Left forelimb (tissue), 1 donor: ENCODE measurements around the gene NRN1.

ENCODE experiments used
- DNase-seq: peaks from one replicate; pipeline ENCODE4 v3.0.0-alpha.2; 2018; ENCODE audit warnings: low spot score

Gene NRN1

DNA sequence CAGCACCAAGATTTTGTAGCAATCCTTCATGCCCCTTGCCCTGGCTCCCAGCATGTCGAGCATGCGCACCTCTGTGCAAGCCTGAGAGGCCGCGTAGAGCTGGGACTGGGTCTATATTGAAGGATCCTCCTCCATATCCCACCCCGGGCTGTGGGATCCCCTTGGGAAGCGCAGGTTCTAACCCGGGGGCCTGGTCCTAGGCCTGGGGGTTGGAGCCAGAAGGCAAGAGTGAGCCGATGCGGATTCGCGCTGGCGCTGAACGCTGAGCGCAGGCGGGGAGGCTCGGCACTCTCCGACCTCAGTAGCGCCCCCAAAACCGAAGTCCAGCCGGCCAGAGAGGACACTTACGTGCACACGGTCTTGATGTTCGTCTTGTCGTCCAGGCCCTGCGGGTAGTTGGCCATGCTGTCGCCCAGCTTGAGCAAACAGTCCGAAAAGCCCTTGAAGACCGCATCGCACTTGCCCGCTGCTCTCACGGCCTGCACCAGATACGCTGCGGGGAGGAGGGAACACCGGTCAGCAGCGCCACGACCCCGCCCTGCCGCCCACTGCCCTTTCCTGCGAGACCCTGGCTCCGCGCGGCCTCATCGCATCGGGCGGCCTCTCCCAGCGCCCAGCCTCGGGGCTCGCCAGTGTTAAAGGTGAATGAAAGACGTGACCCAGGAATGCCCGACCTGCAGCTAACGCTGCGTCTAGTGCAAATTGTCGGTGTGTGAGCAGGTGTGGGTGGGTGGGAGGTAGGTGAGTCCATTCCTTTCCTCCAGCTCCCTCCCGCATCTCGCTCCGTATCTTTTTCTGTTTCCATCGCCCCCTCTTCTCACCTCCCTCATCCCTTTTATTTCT lies 4.5 kb downstream of the NRN1 start:
- no peak for DNase-seq

DNA sequence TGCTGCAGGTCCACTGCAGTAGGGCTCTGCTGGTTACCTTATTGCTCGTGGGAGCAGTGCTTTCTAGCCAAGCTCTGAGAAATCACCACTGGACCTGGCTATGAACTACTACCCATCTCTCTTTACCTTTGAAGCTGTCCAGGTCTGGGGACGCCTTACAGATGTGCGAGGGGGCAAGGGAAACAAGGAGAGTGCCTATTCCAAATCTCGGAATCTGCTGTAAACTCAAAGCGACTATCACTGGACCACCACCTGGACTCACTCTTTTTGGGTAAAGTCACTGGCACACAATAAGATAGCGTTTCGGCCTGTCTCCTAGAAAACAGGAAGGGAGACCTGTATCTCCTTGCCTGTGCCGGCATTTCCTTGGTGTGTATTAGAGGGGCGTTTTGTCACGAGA lies 5.3 kb downstream of the NRN1 start:
- no peak for DNase-seq

DNA sequence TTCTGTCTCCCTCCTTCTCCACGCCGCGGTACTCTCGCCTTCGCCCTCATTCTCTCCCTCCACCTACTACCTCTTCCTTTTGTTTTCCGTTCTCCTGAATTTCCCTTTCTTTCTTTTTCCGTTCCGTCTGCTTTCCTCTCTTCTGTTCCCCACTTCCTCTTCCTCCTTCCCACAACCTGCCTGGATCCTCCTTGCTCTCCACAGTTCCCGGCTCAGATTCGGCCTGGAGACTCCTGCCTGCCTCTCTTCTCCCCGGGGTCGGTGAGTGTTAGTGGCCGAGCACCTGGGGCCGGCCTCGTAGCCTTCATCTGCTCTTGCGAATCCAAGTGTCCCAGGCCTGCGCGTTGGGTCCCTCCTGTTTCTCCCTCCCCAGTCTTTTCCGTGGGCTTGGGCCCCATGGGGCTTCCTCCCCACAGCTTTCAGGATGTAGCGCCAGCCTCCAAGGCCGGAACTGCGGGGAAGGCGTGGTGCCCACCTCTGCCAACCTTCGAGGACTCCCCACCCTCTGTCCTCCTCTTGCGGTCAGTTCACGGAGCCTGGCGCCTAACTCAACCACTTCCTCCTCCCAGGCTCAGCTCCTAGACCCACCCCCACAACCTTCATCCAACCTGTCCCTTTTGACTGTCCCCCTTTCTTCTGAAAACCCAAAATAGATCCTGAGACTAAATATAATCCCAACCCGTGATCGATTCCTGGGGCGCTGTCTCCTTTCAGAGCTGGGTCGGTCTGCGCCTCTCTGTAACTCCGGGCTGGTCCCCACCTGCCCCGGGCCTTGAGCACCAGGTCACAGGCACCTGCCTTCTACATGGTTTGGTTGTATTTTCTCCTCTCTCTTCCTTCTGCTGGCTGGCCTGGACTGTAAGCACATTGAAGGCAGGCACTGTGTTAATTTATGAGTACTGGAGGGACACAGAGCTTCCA lies 6.8 kb downstream of the NRN1 start:
- no peak for DNase-seq

DNA sequence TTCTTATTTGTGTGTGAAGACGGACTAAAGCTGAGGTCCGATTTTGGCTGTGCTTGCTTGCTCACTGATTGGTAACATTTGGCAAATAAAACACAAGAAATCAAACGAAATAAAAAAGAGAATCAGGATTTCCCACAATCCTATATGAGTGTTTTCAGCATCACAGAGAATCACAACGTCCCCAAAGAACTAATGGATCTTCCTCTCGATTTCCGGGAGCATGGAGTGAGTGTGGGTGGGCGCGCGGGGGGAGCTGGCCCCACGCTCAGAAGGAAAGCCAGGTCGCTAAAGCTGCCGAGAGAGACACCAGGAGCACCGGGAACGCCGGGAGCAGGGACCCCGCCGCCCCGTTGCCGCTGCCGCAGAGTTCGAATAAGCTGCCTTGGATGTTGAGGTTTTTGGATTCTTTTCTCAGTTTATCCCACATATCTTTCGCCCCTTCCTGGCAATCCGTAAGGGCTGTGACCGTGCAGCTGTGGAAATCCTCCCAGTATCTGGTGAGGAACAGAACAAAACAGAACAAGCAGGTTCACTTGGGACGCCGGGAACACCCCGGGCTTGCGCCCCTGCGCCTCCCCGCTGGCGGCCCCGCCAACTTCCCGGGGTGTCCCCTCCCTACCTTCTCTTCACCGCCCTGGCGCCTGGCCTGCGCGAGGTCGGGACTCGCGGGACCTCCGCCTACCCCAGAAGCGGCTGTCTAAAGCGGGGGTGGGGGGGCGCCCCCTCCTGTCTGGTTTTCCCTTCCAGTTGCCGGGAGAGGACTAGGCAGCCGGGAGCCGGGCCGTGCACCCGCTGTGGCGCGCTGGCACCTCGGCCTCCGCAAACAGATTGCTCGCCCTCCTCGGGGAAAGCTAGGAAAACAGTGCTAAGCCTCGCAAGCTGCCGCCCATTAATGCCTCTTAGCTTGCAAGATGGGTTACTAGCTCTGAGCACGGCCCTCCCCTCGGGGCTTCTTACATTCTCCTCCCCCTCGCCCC lies 7.7 kb downstream of the NRN1 start:
- no peak for DNase-seq

DNA sequence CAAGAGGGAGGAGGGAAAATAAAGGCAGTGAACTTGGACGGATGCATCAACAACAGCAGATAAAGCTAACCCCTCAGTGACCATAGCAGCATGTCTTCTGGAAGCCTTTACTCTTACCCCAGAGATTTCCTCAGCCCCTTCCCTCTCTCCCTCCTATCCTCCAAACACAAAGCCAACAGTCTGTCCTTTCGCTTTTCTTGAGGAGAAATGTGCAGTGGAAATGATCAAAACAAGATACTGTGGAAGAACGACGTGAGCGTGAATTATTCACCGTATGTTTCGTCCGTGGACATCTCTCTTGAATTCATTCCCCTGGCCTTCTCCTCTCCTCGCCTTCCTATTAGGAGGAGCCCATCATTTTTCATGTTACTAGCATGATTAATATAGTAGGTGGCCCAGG lies 8.5 kb downstream of the NRN1 start:
- DNase-seq: no peak

DNA sequence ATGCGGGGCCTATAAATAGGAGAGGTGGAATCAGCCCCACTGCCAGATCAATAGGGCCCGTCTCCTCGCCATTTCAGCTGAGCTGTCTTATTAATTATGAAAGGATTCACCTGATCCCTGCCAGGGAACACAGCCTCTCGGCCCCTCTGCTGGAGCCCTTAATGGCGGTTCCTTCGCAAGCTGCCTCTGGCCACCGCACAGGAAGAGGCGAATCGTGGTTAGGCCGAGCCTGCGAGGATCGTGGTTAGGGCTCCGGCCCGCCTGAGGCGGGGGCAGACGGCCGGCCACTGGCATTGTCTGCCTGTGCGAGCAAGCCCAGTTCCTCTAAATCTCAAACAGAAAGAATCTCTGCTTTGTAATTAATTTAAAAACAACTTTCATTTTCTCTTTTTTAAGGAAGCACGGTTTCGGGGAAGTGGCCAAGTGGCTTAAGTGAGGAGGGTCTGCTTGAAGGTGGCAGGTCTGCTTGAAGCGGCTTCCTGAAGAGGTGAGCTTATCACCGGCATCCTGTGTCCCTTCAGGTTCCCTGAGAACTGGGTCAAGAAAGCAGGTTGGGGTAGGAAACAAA lies 9.2 kb downstream of the NRN1 start:
- no peak for DNase-seq

DNA sequence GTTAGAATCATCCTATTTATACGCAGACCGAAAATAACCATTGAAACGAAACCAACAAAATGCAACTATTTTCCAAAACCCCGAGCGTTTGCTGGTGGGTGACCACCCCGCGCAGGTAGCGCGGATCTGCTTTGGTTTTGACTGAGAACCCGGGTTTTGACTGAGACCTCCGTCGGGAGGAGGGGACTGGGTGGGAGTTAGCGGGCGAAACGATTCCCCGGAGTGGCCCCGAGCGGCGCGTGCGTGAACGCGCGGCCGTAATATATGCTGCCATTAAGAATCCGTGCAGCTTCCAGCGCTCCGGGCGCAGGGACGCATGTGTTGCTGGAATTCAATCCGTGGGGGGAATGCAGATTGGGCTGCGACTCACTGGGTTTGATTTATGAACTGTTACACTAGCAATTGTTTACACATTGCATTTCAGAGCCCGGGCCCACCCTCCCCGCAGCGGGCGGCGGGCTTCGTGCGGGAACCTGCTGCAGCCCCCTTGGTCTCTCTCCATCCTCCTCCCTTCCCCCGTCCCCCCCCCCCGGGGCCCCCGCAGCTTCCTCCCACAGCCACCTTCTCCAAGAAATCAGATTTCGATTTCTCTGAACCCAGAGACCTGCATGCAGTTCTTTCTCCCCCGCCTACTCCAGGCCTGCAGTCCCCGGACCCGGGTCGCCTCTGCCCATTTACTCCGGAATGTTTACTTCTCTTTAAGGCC lies 9.9 kb downstream of the NRN1 start:
- DNase-seq: peak; percentile 83

DNA sequence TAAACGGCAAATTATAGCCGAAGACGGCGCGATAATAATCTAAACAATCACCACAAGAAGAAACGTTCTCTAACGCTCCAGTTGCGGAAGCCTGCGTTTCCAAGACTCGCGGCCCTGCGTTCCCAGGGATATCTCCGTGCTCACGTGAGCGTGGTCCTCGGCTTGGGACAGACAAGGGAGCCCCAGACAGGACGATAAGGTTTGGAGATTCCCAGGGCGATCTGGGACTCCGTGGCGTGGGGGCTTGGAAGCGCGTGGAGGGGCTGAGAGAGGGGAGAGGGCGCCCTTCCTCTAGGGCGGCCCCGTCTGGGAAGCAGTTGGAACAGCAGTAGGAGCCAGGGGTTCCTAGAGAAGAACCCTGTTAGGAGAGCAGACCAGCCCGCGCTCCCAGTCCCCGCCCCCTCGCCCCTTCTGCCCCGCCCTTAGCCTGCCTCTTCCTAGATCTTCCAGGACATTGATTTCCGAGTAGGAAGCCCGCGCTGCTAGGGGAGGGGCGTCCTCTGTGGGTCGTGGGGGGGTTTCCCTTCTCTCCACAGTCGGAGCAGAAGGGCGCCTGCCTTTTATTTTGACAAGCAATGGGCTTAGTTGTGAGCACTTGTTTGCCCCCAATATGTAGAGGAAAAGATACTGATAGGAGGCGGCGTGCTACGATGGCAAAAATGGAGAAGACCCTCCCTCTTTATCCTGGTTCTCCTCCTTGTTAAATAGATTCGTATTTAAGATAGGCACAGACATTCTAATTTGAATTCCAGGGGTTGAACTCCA lies 10.6 kb downstream of the NRN1 start:
- peak; percentile 90 for DNase-seq

DNA sequence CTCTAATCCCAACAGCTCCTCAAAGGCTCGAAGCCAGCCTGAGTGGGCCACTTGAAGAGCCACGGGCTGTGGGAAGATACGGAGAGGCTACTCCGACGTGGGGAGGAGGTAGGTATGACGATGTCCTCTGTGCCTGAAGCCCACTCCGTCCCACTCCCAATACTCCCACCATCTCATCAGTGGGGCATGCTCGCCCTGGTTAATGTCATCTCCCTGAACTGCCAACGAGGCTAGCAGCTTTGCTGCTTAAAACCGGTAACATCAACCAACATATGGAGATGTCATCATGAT lies 11.1 kb downstream of the NRN1 start:
- DNase-seq: no peak

DNA sequence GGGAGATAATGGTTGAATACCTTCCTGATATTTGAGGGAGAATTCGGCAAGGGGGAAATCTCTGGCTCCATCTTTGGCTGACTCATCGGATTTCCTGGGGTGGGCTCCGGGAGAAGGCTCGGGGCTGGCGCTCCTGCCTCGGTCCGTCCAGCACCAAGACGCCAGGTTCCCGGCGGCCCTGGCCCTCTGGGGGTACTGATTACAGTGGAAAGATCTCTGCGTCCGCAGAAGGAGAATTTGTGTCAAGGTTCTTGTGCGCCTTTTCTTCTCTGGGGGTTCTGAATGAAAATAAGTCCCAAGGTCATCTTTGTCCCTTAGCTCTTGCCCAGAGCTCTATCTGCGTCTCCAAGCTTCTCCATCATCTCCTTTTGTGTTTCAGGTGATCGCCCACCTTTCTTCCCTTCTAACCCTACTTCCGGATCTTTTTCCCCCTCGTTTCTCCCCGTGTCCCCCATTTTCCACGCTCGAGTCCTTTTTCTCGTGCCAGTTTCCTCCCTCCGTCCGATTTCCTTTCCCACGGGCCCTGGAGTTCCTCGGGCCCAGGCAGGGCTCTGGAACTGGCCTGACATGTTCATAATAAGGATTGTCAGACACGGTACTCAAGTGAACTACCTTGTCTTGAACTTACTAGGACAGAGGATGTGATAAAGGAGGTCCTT lies 11.6 kb downstream of the NRN1 start:
- no peak for DNase-seq

DNA sequence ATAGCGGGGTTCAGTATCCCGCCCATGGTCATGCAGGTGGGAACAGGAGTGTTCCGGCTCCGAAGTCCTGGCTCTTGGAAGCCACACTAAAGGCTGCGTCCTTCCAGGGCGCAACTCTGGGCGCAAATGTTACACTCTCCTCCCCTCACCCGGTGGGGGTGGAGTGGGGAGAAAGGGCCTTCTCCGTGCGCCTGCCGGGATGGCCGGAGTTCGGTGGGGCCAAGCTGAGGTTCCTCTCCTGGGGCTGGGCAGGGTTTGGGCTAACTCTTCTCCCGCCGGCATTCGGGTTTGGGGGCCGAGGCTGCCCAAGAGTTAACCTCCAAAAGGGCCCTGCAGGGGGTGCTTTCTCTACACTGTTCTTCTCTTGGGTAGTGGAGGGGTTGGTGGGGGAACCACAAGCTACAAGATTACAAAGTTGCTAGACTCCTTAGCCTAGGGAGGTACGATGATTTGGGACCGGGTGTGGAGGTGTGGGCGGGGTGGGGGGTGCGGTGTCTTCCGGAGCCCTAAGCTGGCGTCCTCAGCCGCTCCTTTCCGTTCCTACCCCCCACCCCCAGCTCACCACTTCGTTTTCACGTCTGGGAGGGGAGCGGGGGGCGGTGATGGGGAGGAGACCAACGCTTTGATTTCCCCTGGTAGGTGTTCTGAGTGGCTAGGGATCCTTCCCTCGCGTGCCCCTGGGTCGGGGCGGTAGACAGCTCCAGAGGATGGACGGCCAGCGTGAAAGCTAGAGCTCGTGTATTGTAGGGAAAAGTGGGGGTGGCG lies 12.3 kb downstream of the NRN1 start:
- no peak for DNase-seq

DNA sequence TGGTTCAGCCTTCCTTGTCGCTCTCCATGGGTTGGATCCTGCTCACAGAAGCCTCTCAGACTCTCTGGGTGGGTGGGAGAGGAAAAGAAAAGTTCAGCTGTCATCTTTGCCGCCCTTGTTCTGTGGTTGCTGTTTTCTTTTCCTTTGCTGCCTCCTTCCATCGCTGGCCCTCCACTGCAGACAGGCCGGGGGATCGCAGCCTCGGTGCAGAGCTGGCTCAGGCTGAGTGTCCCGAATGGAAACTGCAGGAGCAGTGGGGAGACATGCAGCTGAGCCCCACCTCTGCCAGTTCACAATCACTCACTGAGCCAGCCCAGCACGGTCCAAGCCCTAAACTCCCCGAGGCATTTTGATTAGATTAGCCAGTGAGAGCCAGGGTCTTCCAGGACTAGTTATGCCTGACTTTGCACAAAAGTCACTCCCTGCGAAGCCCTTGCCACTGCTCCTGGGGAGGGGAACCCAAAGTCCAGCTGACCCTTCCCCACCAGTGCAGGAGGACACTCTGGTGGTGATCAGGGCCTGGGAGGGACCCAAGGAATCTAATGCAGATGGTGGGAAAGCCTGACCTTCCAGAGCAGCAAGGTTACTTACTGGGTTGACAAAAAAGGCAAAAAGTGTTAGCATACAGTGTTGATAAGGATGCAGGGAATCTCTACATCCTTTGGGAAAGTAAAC lies 14.0 kb downstream of the NRN1 start:
- no peak for DNase-seq

DNA sequence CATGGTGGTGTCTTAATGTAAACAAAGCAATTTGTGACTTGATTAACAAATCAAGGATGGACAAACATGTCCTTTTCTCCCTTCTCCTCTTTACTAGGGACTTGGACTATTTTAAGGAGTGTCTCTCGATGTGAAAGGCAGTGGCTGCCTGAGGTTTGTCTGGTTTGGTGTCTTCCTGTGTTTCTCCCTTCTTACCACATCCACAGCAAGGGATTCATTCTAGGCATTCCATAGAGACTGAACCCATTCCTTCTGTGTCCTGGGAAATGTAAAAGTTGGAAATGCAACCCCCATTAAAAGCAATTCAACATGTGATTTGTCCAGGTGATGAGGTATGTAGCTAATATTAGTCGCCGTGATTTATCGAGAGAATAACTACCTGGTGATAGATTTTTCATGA lies 15.9 kb downstream of the NRN1 start:
- no peak for DNase-seq

DNA sequence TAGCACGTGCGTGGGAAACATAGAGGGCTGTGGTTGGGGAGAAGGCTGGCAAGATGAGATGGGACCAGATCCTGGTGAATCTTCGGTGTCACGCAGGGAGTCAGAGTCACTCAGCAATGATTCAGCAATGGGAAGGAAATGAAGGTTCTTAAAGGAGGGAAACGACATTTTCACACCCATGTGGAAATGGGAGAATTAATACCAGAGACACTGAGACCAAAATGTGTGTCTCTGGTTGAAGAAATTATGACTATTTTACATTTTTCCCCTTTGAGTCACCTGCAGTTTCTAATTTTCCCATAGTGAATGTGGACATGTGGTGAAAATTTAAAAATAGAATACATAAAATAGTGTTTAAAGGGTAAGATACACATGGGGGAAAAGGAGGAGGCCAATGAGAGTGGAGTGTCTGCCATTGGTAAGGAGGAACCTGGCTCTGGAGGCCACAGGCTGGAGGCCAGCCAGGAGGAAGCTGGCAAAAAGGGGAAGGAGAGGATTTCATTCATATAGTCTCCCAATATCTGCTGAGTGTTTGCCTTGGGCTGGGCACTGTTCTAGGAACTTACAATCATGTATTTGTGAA lies 17.5 kb downstream of the NRN1 start:
- DNase-seq: no peak

DNA sequence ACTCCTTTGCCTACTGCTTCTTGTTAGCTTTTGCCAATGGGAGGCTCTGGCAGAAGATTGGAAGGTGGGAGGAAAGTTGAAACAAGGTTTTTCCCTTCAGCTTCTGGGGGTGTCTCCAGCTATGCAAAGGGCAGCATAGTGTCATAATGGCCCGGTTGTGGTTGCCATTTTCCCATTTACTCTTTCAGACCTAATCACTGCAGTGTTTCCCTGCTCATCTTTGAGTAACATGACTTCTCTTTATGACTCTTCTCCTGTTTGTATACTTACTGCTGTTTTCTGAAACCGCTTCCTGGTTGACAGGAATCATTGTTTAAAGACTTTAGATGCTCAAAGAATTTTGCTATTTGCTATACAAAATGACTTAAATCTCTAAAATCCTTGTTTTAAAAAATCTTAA lies 19.9 kb downstream of the NRN1 start:
- no peak for DNase-seq

DNA sequence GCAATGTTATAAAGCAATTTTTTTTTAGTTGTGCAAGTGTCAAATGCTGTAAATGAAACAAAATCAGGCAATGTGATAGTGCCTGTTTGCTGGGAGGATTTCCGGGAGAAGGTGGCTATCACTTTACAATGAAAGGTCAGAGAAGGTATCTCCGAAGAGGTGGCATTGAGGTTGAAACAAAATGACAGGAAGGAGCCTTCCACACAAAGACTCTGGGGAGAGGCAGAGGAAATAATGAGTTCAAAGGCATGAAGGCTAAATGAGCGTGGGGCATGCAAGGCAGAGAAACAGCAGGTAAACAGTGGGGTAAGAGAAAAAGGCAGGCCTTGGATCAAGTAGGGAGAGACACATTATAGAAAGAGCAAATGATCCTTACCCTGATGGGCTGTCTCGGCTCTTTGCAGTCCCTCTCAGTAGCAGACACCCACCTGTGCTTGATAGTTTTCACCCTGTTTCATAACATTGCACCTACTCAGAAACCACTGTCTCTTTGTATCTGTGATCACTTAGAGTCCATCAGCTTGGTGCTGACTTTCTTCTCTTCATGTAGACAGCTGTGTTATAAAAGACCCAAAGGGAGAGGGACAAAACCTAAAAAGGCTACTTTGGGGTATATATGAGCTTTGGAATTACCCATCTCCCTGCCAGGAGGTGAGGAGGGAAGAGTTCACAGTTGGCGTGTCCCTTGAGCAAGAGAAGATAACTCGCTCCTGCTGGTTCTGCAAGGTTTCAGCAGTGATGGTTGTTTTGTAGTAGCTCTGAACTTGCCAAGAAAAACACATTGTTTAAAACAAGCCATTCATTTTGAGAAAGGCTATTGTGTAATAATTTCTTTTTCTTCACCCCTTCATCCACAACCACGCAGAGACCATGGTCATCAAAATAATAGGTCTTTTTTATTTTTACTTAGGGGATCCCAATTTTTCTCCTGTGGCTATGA lies 22.3 kb downstream of the NRN1 start:
- no peak for DNase-seq
